Activated T-cell treated with anti-CD3 and anti-CD28 coated beads, Interleukin-2, amount 50 U/mL, for 4 hours (primary cell): ENCODE data around the gene OTOP3. TPM values are rescaled to one million over a fixed set of nuclear protein-coding genes. Genes with fewer than 3 reads are reported as not detected.
A peak's percentile ranks its signal among the peaks of the same experiment; 100 is the strongest.

Experiments used
- ATAC-seq, 2 donors: fragments of 200-7000 bp; cut with Tn5 transposase; one replicate each; pipeline ENCODE4 v1.10.0; 2021
- DNase-seq: peaks from one replicate; pipeline ENCODE4 v3.0.0-alpha.2; 2020
- H3K27me3 Mint-ChIP-seq: one replicate; pipeline ENCODE4 v1.8.0; 2021; ENCODE audit warnings: low read depth, mixed read lengths
- H3K36me3 Mint-ChIP-seq: one replicate; pipeline ENCODE4 v1.8.0; 2022; ENCODE audit warnings: mixed read lengths; ENCODE audit not compliant: insufficient read depth
- H3K4me1 Mint-ChIP-seq: one replicate; pipeline ENCODE4 v1.8.0; 2021; ENCODE audit warnings: low read depth, mixed read lengths
- H3K4me3 Mint-ChIP-seq: one replicate; pipeline ENCODE4 v1.8.0; 2021; ENCODE audit warnings: mild to moderate bottlenecking, moderate library complexity, mixed read lengths
- H3K9me3 Mint-ChIP-seq: one replicate; pipeline ENCODE4 v1.8.0; 2021; ENCODE audit warnings: mixed read lengths
- total RNA-seq, 3 donors: library from RNA; stranded (reverse); gene quantifications; one replicate each; pipeline ENCODE4 v1.2.1, GENCODE V29; 2021

The OTOP3 gene
- total RNA-seq, 3 donors from 2014 or later: not detected

GRCh38 chr17:74922172-74922571 lies 13.5 kb upstream of the OTOP3 start:
- no peak for DNase-seq
- no peaks in the 10 kb centered on the region for H3K9me3 Mint-ChIP-seq
- H3K4me3 Mint-ChIP-seq: no peak overlapping the region
- ATAC-seq: no peak
- no peaks in the 10 kb centered on the region for H3K36me3 Mint-ChIP-seq
- peaks cover 15% of the 10 kb centered on the region for H3K4me1 Mint-ChIP-seq
- peaks cover 71% of the 10 kb centered on the region for H3K27me3 Mint-ChIP-seq

GRCh38 chr17:74922694-74923537 lies 12.8 kb upstream of the OTOP3 start, which contains the start of gene USH1G:
TSS of gene USH1G (minus strand) at chr17:74923255. CDS start at chr17:74923073, 182 bp downstream.
- Mint-ChIP-seq H3K4me1 (peaks cover 15% of the 10 kb centered on the region), H3K4me3 (peak within 1 kb of the TSS; percentile 56), H3K9me3 (no peaks in the 10 kb centered on the region), H3K27me3 (peaks cover 73% of the 10 kb centered on the region), H3K36me3 (no peaks in the 10 kb centered on the region)
- DNase-seq (no peak), ATAC-seq (peak; percentile 27 to 44)

GRCh38 chr17:74923538-74924249 lies 12.0 kb upstream of the OTOP3 start:
- Mint-ChIP-seq H3K27me3 (peaks cover 77% of the 10 kb centered on the region), H3K4me3 (peak overlapping the region; percentile 56), H3K4me1 (peaks cover 15% of the 10 kb centered on the region), H3K36me3 (no peaks in the 10 kb centered on the region), H3K9me3 (no peaks in the 10 kb centered on the region)
- ATAC-seq (peak; percentile 70 to 75), DNase-seq (peak; percentile 70)

GRCh38 chr17:74924250-74924948 lies 11.3 kb upstream of the OTOP3 start, which contains the start of gene OTOP2:
TSS of gene OTOP2 (plus strand) at chr17:74924273. CDS start at chr17:74924633, 360 bp downstream.
- Mint-ChIP-seq H3K9me3 (no peaks in the 10 kb centered on the region), H3K4me1 (peaks cover 15% of the 10 kb centered on the region), H3K36me3 (no peaks in the 10 kb centered on the region), H3K27me3 (peaks cover 74% of the 10 kb centered on the region), H3K4me3 (peak within 1 kb of the TSS; percentile 56)
- ATAC-seq (peak; percentile 16 to 46), DNase-seq (no peak)

- Mint-ChIP-seq H3K27me3 (peaks cover 70% of the 10 kb centered on the region), H3K9me3 (no peaks in the 10 kb centered on the region), H3K4me1 (peaks cover 15% of the 10 kb centered on the region), H3K4me3 (no peak overlapping the region), H3K36me3 (no peaks in the 10 kb centered on the region)
- ATAC-seq (no peak), DNase-seq (no peak)
Measured at GRCh38 chr17:74925242-74925641, 10.5 kb upstream of the OTOP3 start.

- H3K4me1 Mint-ChIP-seq: peaks cover 6% of the 10 kb centered on the region
- H3K27me3 Mint-ChIP-seq: peaks cover 76% of the 10 kb centered on the region
- no peaks in the 10 kb centered on the region for H3K36me3 Mint-ChIP-seq
- ATAC-seq (no peak), DNase-seq (no peak)
- H3K9me3 Mint-ChIP-seq: no peaks in the 10 kb centered on the region
- H3K4me3 Mint-ChIP-seq: no peak overlapping the region
Measured at GRCh38 chr17:74928786-74929185, 6.9 kb upstream of the OTOP3 start.

GRCh38 chr17:74930535-74931036 lies 5.1 kb upstream of the OTOP3 start:
- no peaks in the 10 kb centered on the region for H3K9me3 Mint-ChIP-seq
- no peak overlapping the region for H3K4me3 Mint-ChIP-seq
- no peak for ATAC-seq
- H3K36me3 Mint-ChIP-seq: no peaks in the 10 kb centered on the region
- H3K4me1 Mint-ChIP-seq: no peaks in the 10 kb centered on the region
- peaks cover 75% of the 10 kb centered on the region for H3K27me3 Mint-ChIP-seq
- no peak for DNase-seq

GRCh38 chr17:74935048-74935447 lies 650 bp upstream of the OTOP3 start:
- no peak for ATAC-seq
- H3K4me1 Mint-ChIP-seq: no peaks in the 10 kb centered on the region

GRCh38 chr17:74936470-74936799 lies 737 bp downstream of the OTOP3 start:
- Mint-ChIP-seq H3K4me3 (no peak overlapping the region), H3K27me3 (peaks cover 64% of the 10 kb centered on the region), H3K9me3 (no peaks in the 10 kb centered on the region), H3K36me3 (no peaks in the 10 kb centered on the region), H3K4me1 (no peaks in the 10 kb centered on the region)
- no peak for DNase-seq
- ATAC-seq: no peak

More at GRCh38 chr17:74935048-74935447, 650 bp upstream of the OTOP3 start:
- no peaks in the 10 kb centered on the region for H3K9me3 Mint-ChIP-seq
- peaks cover 74% of the 10 kb centered on the region for H3K27me3 Mint-ChIP-seq
- H3K4me3 Mint-ChIP-seq: no peak overlapping the region
- no peak for DNase-seq
- no peaks in the 10 kb centered on the region for H3K36me3 Mint-ChIP-seq

- no peak for ATAC-seq
- Mint-ChIP-seq H3K27me3 (peaks cover 64% of the 10 kb centered on the region), H3K9me3 (no peaks in the 10 kb centered on the region), H3K4me3 (no peak overlapping the region), H3K36me3 (no peaks in the 10 kb centered on the region), H3K4me1 (no peaks in the 10 kb centered on the region)
- DNase-seq: no peak
Measured at GRCh38 chr17:74937064-74938051, 1.7 kb downstream of the OTOP3 start.

- H3K4me3 Mint-ChIP-seq: no peak overlapping the region
- H3K4me1 Mint-ChIP-seq: no peaks in the 10 kb centered on the region
- H3K36me3 Mint-ChIP-seq: no peaks in the 10 kb centered on the region
- DNase-seq: no peak
- no peaks in the 10 kb centered on the region for H3K9me3 Mint-ChIP-seq
- H3K27me3 Mint-ChIP-seq: peaks cover 53% of the 10 kb centered on the region
- no peak for ATAC-seq
Measured at GRCh38 chr17:74938194-74938950, 2.7 kb downstream of the OTOP3 start.

GRCh38 chr17:74939534-74939933 lies 3.8 kb downstream of the OTOP3 start:
- Mint-ChIP-seq H3K27me3 (peaks cover 45% of the 10 kb centered on the region), H3K4me3 (no peak overlapping the region), H3K9me3 (no peaks in the 10 kb centered on the region), H3K4me1 (no peaks in the 10 kb centered on the region), H3K36me3 (no peaks in the 10 kb centered on the region)
- DNase-seq (no peak), ATAC-seq (no peak)
